ENCODE data around the gene ARHGAP23.

DNA sequence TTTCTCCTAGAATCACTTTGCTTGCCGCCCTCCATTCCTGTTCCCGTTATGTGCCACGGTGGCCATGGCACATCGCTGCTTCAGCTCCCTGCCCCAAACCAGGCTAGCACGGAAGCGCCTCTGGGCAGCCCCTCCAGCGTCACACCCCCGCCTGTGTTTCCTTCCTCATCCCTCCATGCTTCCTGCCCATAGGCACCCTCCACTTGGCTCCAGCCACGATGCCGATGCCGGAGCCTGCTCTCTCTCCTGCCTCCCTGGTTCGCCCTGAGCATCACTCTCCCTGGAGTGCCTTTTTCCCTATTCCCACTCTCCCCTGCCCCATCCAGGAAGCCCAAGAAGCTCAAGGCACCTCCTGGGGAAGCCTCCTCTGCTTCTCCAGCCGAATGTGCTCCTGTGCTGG is 3.2 kb upstream of the ARHGAP23 start:
- TF ChIP-seq CTCF (IDR thresholded peaks at IDR 0.05; ENCODE audit: poor library complexity) = no peak
- TF ChIP-seq EZH2 (IDR thresholded peaks at IDR 0.05; ENCODE audit: borderline replicate concordance) = no peak

Measured in hepatocyte (in vitro differentiated cells).